Activated CD4-positive, alpha-beta T cell treated with anti-CD3 and anti-CD28 coated beads, Interleukin-10, Interleukin-2, amounts not matched to agents 100 ng/mL and 50 ng/mL, durations not matched to agents 16 hours and 8 hours (primary cell): ENCODE results near the gene DOCK4.

Experiments used
- DNase-seq: peaks from one replicate; pipeline ENCODE4 v3.0.0-alpha.2; 2020

Gene DOCK4

GRCh38 chr7:112103246-112103645 lies 103.0 kb downstream of the DOCK4 start:
- no peak for DNase-seq

- no peak for DNase-seq
Measured at GRCh38 chr7:112101201-112101846, 104.9 kb downstream of the DOCK4 start.

DNA sequence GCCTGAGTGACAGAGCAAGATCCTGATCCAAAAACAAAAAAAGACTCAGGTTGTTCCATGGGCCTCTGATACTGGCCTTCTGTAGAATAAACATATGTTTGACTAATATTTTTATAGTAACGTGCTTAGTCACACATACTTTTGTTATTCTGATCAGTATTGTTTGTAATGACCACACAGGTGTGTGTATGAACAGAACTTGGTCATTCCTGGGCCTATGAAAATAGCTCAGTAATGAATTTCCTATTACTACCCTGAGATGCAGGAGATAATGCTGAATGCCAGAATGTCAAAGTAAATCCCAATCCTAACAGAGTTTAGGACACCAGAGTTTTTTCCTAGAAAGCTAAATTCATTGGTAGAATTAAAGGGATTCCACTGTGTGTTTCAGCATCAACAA lies 108.7 kb downstream of the DOCK4 start:
- no peak for DNase-seq

DNA sequence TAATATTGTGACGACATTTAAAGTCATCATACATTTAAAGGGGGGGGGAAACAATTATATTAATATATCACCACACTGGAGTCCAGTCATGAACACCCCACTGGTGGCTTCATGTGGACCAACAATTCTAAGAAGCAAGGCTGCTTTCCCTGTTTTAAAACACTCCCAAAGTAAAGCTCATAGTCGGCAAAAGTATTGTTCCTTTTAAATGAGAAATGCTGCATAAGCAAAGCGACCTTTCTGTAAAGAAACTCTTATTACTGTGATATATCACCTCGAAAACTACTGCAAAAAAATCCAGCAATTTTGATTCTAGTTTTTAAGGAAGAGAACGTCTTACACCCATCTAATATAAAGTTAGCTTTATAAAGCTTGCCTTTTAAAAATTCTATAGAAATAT lies 112.8 kb downstream of the DOCK4 start:
- no peak for DNase-seq

- DNase-seq: no peak
Measured at GRCh38 chr7:112092709-112093395, 113.3 kb downstream of the DOCK4 start.

DNA sequence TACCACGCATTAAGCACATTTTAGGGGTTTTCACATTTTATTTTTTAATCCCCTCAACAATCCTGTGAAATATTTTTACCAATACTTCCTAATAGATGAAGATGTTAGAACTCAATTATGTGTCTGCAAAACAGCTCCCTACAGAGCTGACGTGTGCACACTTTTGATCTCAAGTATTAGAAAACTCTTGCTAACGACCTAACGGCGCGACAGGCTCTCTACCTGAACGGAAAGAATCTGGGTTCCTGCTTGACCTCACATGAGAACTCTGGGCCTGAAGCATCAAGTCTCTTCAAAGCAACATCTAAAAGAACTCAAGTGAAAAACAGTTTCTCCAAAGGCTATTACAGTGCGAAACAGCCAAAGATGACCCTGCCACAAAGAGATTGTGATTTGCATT lies 113.9 kb downstream of the DOCK4 start:
- DNase-seq: no peak

DNA sequence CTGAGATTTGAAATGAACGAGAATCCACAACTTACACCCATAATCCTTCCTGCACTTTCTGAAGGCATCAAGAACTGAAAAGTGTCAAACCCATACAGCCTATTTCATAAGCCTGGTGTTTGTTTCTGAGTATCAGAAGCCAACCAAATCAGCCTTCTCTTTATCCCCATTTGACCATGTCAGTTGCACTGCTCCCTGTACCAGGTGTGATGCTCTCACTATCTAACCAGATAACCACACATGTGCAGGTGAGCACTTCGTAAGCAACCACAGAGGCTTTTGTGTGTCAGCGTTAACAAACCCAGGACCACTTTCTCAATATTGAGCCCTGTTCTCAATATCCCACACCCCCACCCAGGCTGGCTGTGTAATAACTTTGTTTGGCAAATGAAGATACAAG lies 114.4 kb downstream of the DOCK4 start:
- no peak for DNase-seq

GRCh38 chr7:112089551-112089950 lies 116.6 kb downstream of the DOCK4 start:
- no peak for DNase-seq

GRCh38 chr7:112088484-112089016 lies 117.6 kb downstream of the DOCK4 start:
- no peak for DNase-seq

DNA sequence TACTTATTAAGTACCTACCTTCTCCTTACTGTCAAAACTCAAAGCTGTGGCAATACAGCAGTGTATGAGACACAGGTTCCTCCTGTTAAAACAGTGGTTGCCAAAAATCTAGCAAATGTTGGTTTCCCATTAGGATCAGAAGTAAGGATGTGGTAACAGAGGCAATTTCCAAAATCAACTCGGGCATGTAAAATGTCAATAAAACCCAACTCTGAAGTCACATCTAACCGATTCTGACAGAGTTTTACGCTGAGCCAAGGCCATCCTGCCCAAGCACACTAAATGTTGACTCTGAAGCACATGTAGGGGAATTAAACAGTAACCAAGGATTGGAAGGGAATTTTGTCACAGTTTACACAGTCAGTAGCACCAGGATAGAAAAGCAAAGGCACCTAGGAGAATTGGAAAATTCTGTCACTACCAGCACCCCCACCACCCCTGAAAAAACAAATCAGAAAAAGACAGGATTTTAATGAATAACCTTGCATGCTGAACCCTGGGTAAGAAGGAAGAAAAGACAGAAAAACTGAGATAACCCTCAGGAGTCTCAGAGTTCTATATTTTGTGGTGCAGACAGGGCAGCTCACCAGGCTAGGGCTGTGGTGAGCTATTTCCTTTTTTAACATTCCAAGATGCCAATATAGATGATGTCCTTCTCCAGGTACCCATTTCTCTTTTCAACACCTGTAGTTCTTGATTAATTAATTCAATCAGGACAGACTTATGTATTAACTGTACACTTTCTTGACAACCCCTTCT lies 119.5 kb downstream of the DOCK4 start:
- DNase-seq: no peak

DNA sequence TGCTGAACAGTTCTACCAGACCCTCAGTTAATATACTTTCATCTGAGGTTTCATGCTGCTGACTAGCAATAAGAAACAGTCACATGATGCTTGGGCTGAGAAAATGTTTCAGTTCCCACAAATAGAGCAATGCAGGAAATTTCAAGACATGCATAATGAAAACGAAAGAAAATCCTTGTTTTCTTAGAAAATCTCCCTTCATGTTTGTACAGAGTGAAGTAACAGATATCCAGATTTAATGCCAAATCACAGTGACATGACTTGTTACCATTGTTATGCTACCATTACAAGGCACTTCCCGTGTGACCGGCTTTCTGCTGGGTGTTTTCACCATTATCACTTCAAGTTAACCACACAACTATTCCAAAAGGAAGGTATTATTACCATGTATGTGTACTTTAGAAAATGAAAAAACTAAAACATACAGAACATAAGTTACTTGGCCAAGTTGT lies 121.7 kb downstream of the DOCK4 start:
- no peak for DNase-seq

DNA sequence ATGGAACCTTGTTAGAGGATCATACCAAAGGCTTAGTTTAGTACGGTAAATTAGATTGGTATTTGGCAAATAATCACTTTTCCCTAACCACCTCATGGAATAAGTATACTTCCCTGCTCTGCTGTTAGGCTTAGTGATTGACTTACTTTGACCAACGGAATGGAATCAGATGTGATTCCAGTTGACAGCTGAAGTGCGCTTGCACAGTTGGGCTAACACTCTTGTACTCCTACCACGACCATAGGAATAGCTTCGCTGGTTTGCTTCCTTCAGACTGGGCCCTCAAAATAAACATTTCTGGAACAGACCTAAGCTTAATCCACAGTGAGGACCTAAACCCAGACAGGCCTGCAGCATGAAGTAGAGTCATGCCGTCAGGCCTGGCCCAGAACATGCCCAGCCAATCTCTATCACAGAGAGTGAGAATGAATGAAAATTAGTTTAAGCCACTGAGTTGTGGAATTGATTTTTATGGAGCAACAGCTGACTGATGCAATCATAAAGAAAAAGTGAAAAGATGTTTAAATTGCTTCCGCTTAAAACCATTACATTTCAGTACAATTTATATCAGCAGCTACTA lies 122.3 kb downstream of the DOCK4 start:
- no peak for DNase-seq

DNA sequence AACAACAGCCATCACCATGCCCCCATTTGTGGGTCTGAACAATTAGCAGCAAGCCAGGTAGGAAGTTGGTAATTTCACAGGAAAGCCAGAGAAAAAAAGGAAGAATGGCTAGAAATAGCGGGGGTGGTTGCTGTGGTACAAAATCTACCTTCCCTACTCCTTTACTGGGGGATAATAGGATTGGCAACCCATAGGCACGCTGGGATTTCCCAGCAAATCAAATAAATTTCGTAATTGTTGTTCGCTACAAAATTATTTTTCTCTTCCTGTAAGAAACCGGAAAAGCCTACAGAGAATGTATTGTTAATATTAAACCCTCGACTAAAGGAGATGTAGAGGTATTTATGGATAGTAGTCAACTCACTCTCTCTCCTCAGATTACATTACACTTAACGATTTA lies 123.9 kb downstream of the DOCK4 start:
- DNase-seq: no peak

DNA sequence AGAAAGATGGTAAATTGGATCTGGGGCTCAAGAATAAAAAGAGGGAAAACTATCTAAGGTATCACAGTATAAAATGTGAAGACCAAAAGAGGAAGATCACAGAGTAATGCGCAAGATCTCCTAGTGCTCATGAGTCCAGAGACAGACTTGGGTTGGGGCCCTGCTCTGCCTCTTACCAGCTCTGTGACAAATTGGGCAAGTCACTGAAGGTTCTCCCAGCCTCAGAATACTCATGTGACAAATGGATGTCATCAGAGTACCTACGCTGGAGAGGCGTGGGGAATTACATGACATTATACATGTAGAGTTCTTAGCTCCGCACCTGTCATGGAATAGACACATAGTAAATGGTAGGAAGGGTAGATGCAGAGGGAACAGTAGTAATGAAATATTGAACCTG lies 124.4 kb downstream of the DOCK4 start:
- no peak for DNase-seq

DNA sequence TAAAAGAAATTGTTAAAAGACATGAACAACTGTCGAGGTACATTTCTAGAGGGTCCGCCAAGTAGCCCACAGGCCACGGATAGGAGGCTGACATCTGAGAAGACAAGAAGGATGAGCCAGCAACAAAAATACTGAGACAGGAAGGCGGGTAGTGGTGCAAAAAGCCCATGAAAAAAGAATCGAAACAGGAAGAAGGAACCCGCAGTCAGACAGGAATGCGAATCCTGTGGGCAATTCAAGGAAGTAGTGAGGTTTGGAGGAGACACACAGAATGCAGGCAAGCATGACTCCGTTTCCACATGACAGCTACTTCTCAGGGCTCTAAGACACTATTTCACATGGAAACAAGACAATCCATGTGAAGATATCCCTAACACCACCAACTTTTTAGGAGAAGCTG lies 125.2 kb downstream of the DOCK4 start:
- peak; percentile 36 for DNase-seq

DNA sequence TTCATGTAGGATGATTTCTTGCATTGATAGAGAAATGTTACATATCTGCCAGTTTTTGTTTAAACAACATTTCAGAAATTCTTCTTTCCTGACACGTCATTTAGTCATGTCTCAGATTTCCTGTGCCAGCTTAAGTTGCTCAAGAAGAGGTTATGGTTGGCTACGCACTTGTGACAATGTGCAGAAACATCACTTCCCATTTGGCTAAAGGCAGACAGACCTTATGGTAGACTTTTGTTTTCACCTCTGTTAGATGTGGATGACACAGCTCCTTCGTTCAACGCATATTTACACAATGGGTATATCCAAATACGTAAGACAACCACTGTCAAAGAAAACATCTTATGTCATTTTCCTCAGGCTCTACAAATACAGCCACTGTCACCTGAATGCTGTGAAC lies 125.8 kb downstream of the DOCK4 start:
- DNase-seq: peak; percentile 54

DNA sequence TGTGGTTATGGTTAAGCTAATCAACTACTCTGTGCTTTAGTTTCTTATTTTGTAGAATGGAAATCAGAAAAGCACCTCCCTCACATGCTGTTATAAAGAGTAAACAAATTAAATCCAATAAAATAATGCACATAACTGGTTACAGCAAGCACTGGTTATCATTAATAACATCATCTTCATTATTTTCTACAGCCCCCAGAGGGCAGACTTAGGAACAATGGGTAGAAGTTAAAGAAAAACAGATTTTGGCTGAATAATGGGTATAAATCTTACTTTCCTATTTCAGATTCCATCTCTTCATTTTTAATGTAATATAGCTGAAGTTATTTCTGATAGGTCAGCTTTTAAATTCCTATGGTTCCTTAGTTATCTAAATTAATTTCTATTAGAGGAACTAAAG lies 126.5 kb downstream of the DOCK4 start:
- no peak for DNase-seq

- no peak for DNase-seq
Measured at GRCh38 chr7:112079122-112079521, 127.1 kb downstream of the DOCK4 start.

DNA sequence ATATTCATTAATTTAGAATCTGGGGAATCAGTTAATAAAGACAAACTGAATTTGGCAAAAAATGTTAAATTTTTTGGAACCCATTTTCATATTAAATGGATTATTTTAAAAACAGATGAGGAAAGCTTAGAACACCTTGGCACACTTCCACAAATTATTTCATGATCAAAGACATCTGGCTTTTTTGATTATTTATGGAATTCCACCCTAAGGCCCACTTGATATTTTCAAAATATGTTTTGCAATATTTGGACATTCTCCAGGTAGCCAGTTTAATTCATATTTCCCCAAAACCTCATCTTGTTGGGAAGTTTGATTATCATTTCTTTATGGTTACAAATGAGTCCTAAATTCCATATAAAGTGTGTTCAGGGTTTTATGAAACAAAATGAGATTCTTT lies 129.9 kb downstream of the DOCK4 start:
- DNase-seq: no peak

DNA sequence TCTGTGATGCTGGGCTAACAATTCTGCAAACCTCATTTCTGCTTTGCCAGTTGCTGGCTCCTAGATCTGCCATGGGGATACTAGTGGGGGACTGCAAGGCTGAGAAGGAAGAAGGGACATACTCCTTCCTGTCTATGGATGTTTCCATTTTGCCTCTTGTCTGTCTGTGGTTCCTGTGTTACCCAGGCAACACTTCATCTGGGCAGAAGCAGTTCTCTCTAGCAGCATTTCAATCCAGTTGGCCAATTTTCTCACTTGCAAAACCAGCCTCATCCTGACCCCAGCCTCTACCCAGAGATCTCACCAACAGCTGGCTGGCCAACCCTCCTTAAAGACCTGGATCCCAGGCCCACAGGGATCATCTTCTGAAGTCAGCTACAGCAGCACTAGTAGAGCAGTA lies 131.7 kb downstream of the DOCK4 start:
- no peak for DNase-seq

GRCh38 chr7:112073530-112073929 lies 132.7 kb downstream of the DOCK4 start:
- DNase-seq: no peak

DNA sequence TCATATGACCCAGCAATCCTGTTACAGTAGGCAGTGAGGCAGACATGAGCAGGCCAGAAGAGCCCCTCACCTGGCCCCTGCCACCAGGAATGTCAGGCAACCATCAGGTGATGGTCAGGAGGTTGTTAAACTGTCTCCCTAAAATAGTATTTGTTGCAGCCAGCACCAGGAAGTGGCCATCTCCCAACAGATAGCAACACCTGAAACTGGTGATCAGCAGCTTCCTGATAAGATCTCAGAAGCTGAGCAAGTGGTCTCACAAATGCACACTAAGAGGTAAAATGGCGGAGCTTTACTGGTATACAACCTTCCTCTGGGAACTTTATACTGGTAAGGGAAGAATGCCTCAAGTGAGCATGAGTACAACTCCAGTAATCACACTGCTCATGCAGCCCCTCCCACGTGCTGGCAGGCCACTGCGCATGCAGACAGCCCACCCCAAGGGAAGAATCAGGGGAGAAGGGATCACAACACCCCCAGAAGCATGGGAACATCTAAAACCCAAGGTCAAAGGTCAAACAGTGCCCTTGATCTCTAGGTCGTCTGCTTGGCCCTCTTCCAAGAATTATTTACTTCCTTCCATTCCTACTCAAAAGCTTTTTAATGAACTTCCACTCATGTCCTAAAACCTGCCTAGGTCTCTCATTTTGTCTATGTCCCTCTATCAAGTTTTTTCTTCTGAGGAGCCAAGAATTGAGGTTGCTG lies 133.5 kb downstream of the DOCK4 start:
- DNase-seq: no peak

DNA sequence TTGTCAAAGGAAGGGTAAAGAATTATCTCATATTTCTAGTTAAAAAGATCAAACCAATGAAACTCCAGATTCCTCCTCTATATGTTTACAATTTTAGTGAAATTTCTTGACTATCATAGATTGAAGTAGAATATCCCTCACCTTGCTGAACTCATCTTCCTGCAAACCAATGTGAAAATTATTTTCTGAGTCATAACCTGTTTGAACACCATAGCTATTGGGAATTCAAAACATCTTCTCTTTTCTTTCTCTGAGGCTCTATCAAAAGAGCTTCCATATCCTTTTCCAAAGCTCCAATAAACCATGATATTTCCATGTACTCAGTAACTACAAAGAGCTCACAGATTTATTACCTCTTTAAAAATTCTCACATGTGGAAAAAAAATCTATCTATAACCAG lies 134.3 kb downstream of the DOCK4 start:
- no peak for DNase-seq
